Measurements from ENCODE around the gene SMIM26. TPM values are rescaled to one million over a fixed set of nuclear protein-coding genes. Genes with fewer than 3 reads are reported as not detected.

Gene SMIM26
- total and polyA plus RNA-seq, 9 donors: 65.7 to 253 (median 94.0) TPM

DNA sequence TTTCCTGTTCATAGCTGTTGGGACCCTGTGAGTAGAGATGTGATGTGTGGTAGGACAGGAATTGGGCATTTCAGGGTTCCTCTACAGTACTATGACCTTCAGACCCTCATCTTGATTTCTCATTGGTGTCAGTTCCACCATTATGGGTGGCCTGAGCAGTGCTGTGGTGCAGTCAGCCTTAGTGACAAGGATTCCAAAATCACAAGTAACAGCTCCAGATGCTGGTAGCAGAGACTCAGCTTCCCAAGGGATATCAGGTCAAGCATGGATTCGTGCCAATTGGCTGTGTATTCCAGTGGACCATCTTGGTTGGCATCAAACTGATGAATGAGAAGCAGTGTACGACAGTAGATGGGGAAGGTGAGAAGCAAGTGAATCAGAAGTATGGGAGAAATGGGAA lies 3.8 kb downstream of the SMIM26 start:
- Histone ChIP-seq H3K27me3 (no peaks in the 10 kb centered on the region), H3K27ac (no peak overlapping the region), H3K36me3 (no peaks in the 10 kb centered on the region), H3K4me3 (no peak overlapping the region), H3K9me3 (no peaks in the 10 kb centered on the region), H3K4me1 (ENCODE audit: insufficient read depth) (peaks cover 2% of the 10 kb centered on the region)
- TF ChIP-seq, protein P1, sequence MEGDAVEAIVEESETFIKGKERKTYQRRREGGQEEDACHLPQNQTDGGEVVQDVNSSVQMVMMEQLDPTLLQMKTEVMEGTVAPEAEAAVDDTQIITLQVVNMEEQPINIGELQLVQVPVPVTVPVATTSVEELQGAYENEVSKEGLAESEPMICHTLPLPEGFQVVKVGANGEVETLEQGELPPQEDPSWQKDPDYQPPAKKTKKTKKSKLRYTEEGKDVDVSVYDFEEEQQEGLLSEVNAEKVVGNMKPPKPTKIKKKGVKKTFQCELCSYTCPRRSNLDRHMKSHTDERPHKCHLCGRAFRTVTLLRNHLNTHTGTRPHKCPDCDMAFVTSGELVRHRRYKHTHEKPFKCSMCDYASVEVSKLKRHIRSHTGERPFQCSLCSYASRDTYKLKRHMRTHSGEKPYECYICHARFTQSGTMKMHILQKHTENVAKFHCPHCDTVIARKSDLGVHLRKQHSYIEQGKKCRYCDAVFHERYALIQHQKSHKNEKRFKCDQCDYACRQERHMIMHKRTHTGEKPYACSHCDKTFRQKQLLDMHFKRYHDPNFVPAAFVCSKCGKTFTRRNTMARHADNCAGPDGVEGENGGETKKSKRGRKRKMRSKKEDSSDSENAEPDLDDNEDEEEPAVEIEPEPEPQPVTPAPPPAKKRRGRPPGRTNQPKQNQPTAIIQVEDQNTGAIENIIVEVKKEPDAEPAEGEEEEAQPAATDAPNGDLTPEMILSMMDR (IDR thresholded peaks at IDR 0.05): no peak
- no peak for TF ChIP-seq EP300 (IDR thresholded peaks at IDR 0.05)
- TF ChIP-seq POLR2A (IDR thresholded peaks at IDR 0.05): no peak
- 96 to 100% (median 100%) methylated on average over 2 of the region's 2 CpGs for WGBS, 3 donors
- intact Hi-C loops (cut with DNase I): no loop called here
- DNase-seq: no peak

DNA sequence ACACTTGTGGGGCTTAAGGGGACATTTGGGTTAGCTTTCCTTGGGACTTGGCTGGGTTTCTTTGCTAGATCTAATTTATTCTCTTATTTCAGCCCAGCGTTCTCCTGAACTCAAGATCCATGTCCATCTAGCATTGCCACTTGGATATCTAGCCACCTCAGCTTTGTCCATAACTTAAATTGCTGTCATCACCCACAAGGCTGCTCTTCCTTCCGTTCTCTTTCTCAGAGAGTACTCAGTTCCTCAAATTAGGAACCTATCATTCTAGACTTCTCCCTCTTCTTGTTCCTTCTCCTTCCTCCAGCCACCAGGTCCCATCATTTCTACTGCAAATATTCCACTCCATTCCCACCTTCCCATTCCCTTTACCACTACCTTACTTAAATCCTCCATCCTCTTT lies 4.3 kb downstream of the SMIM26 start:
- no peak overlapping the region for H3K27ac ChIP-seq
- TF ChIP-seq POLR2A (IDR thresholded peaks at IDR 0.05) (no peak), EP300 (IDR thresholded peaks at IDR 0.05) (no peak)
- TF ChIP-seq, protein P1 (IDR thresholded peaks at IDR 0.05): no peak
- peaks cover 2% of the 10 kb centered on the region for H3K4me1 ChIP-seq (ENCODE audit: insufficient read depth)
- H3K4me3 ChIP-seq: no peak overlapping the region
- intact Hi-C loops (cut with DNase I): no loop called here
- H3K9me3 ChIP-seq: no peaks in the 10 kb centered on the region
- DNase-seq: no peak
- no peaks in the 10 kb centered on the region for H3K27me3 ChIP-seq
- WGBS, 3 donors: 97 to 99% (median 99%) methylated on average over 2 of the region's 2 CpGs
- H3K36me3 ChIP-seq: no peaks in the 10 kb centered on the region

DNA sequence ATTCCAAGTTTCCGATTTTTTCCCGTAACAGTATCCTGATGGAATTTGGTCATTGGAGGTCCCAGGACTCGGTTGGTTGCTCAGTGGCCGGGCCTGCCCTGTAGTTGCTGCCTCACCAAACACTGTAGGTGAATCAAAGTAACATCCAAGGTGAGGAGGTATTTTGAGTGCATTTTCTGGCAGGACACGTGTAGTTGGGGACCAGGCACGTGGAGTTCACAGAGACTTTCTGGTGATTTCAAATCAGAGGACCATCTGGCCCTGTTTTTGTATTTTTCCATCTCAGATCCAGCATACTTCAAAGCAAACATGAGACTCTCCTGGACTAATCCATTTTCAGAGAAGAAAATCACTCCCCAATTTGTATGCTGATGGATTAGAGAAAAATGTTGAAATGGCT lies 10.7 kb downstream of the SMIM26 start:
- DNase-seq: no peak
- Histone ChIP-seq H3K4me1 (ENCODE audit: insufficient read depth) (no peaks in the 10 kb centered on the region), H3K27me3 (no peaks in the 10 kb centered on the region), H3K4me3 (no peak overlapping the region), H3K36me3 (no peaks in the 10 kb centered on the region), H3K9me3 (no peaks in the 10 kb centered on the region), H3K27ac (no peak overlapping the region)
- intact Hi-C loops (cut with DNase I): no loop called here
- 75 to 91% (median 86%) methylated on average over 6 of the region's 6 CpGs for WGBS, 3 donors
- TF ChIP-seq EP300 (IDR thresholded peaks at IDR 0.05) (no peak), POLR2A (IDR thresholded peaks at IDR 0.05) (no peak)
- TF ChIP-seq, protein P1 (IDR thresholded peaks at IDR 0.05): no peak

DNA sequence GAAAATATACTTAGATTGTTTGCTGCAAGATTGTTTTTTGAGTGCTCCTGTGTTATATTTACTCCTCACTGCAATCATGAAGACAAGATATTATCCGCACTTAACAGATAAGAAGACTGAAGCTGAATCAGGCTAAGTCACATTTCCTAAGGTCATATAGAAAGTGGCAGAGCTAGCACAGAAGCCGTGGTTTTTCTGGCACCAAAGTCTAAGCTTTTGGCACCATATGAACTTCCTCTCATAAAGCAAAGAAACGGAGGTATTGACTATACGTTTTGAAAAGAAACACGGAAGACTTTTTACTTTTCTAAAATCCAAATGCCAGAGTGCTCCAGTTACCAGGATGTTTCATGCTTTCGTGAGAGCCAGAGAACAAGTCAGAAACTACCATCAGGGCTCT lies 11.3 kb downstream of the SMIM26 start:
- H3K36me3 ChIP-seq: no peaks in the 10 kb centered on the region
- 77 to 81% (median 79%) methylated on average over 6 of the region's 6 CpGs for WGBS, 3 donors
- H3K4me3 ChIP-seq: no peak overlapping the region
- H3K27ac ChIP-seq: no peak overlapping the region
- H3K9me3 ChIP-seq: no peaks in the 10 kb centered on the region
- intact Hi-C loops (cut with DNase I): no loop called here
- DNase-seq: no peak
- no peaks in the 10 kb centered on the region for H3K27me3 ChIP-seq
- H3K4me1 ChIP-seq (ENCODE audit: insufficient read depth): no peaks in the 10 kb centered on the region
- TF ChIP-seq EP300 (IDR thresholded peaks at IDR 0.05) (no peak), POLR2A (IDR thresholded peaks at IDR 0.05) (no peak)
- TF ChIP-seq, protein P1 (IDR thresholded peaks at IDR 0.05): no peak

DNA sequence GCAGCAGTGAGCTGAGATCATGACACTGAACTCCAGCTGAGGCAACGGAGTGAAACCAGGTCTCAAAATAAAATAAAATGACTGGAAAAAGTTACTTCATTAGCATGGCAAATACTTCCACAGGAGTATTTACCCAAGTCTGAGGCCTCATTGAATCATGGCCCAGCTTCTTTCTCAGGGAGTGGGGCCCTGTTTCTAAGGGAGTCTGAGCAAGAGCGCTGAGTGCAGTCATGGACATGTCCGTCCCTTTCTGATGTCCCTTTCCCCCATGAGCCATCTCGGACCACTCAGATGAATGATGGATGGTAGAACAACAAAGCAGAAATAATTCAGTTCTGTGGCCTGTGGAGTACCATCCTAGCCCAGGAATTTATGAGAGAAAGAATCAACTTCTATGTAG lies 12.8 kb downstream of the SMIM26 start:
- H3K27ac ChIP-seq: no peak overlapping the region
- TF ChIP-seq POLR2A (IDR thresholded peaks at IDR 0.05) (no peak), EP300 (IDR thresholded peaks at IDR 0.05) (no peak)
- TF ChIP-seq, protein P1 (IDR thresholded peaks at IDR 0.05): no peak
- H3K9me3 ChIP-seq: no peaks in the 10 kb centered on the region
- WGBS, 3 donors: 90 to 96% (median 93%) methylated on average over 4 of the region's 4 CpGs
- H3K4me1 ChIP-seq (ENCODE audit: insufficient read depth): no peaks in the 10 kb centered on the region
- H3K4me3 ChIP-seq: no peak overlapping the region
- no peak for DNase-seq
- H3K36me3 ChIP-seq: no peaks in the 10 kb centered on the region
- intact Hi-C loops (cut with DNase I): no loop called here
- H3K27me3 ChIP-seq: no peaks in the 10 kb centered on the region

Measured in ovary (tissue), 9 donors.